Neural cell (in vitro differentiated cells): ENCODE measurements around the gene RNF223. TPM values are rescaled to one million over a fixed set of nuclear protein-coding genes. Genes with fewer than 3 reads are reported as not detected.

Experiments
- H2AFZ ChIP-seq: fragments of 200-600, 300-800 bp; sonication (generic), shearing (Covaris generic); 2 replicates; pipeline ENCODE4 v1.6.0; 2014; ENCODE audit warnings: low read depth, mild to moderate bottlenecking, antibody characterized with exemption, low read length, moderate library complexity
- H3F3A ChIP-seq: fragments of 200-600 bp; shearing (Covaris generic); 2 replicates; pipeline ENCODE4 v1.6.1; 2016; ENCODE audit warnings: mild to moderate bottlenecking, moderate library complexity, mixed read lengths, antibody characterized with exemption, low read length; ENCODE audit not compliant: insufficient read depth, poor library complexity, severe bottlenecking
- H3K27ac ChIP-seq: fragments of 200-600, 300-800 bp; sonication (generic), shearing (Covaris generic); 2 replicates; pipeline ENCODE4 v1.5.1; 2014; ENCODE audit warnings: mild to moderate bottlenecking, low read length, moderate library complexity
- H3K27me3 ChIP-seq: fragments of 300-800, 200-600 bp; sonication (generic), shearing (Covaris generic); 2 replicates; pipeline ENCODE4 v1.6.0; 2014; ENCODE audit warnings: mild to moderate bottlenecking, low read depth, low read length, moderate library complexity; ENCODE audit not compliant: insufficient read depth
- H3K36me3 ChIP-seq: fragments of 300-800, 200-600 bp; sonication (generic), shearing (Covaris generic); 2 replicates; pipeline ENCODE4 v1.5.1; 2014; ENCODE audit warnings: mild to moderate bottlenecking, antibody characterized with exemption, low read length, moderate library complexity; ENCODE audit not compliant: insufficient read depth
- H3K4me2 ChIP-seq: fragments of 300-800, 200-600 bp; sonication (generic), shearing (Covaris generic); 2 replicates; pipeline ENCODE4 v1.6.0; 2014; ENCODE audit warnings: mild to moderate bottlenecking, low read length
- H3K4me3 ChIP-seq: fragments of 300-800, 200-600 bp; sonication (generic), shearing (Covaris generic); 2 replicates; pipeline ENCODE4 v1.5.1; 2014; ENCODE audit warnings: mild to moderate bottlenecking, low read length, moderate library complexity
- H3K79me2 ChIP-seq: fragments of 200-600 bp; shearing (Covaris generic); replicated peaks from 2 replicates; pipeline ENCODE4 v1.6.0; 2014; ENCODE audit warnings: mild to moderate bottlenecking, low read length, moderate library complexity; ENCODE audit not compliant: insufficient read depth
- H3K9ac ChIP-seq: fragments of 300-800, 200-600 bp; sonication (generic), shearing (Covaris generic); 2 replicates; pipeline ENCODE4 v1.6.1; 2016; ENCODE audit warnings: mild to moderate bottlenecking, low read length, mixed read lengths
- H3K9me2 ChIP-seq: fragments of 200-600 bp; shearing (Covaris generic); 2 replicates; pipeline ENCODE4 v1.6.1; 2016; ENCODE audit warnings: mild to moderate bottlenecking, low read length, mixed read lengths; ENCODE audit not compliant: insufficient read depth
- H3K9me3 ChIP-seq: fragments of 200-600, 300-800 bp; sonication (generic), shearing (Covaris generic); 2 replicates; pipeline ENCODE4 v1.6.1; 2016; ENCODE audit warnings: mild to moderate bottlenecking, mixed run types, low read length, moderate library complexity, mixed read lengths
- H4K20me1 ChIP-seq: fragments of 200-600 bp; shearing (Covaris generic); 2 replicates; pipeline ENCODE4 v1.6.1; 2016; ENCODE audit warnings: mild to moderate bottlenecking, mixed run types; ENCODE audit not compliant: insufficient read depth
- EZH2 ChIP-seq: fragments of 200-600, 300-800 bp; shearing (Covaris generic), sonication (generic); IDR thresholded peaks from 2 replicates; pipeline ENCODE4 v1.6.1; 2014; ENCODE audit warnings: antibody characterized with exemption, low read length, borderline replicate concordance, mild to moderate bottlenecking; ENCODE audit not compliant: insufficient read depth, poor library complexity, severe bottlenecking
- MXI1 ChIP-seq: fragments of 450-650 bp; conservative IDR thresholded peaks from 2 replicates; pipeline ENCODE4 v1.6.1; 2014; ENCODE audit warnings: antibody characterized with exemption, mild to moderate bottlenecking; ENCODE audit not compliant: poor library complexity, severe bottlenecking
- POLR2AphosphoS5 ChIP-seq: IDR thresholded peaks from 2 replicates; pipeline ENCODE4 v1.6.1; 2012
- RAD21 ChIP-seq: fragments of 450-650 bp; conservative IDR thresholded peaks from 2 replicates; pipeline ENCODE4 v1.6.1; 2014; ENCODE audit warnings: antibody characterized with exemption, mild to moderate bottlenecking, moderate library complexity
- SMC3 ChIP-seq: fragments of 450-650 bp; conservative IDR thresholded peaks from 2 replicates; pipeline ENCODE4 v1.6.1; 2014; ENCODE audit warnings: antibody characterized with exemption, mild to moderate bottlenecking, moderate library complexity; ENCODE audit not compliant: poor library complexity
- TAF1 ChIP-seq: IDR thresholded peaks from 2 replicates; pipeline ENCODE4 v1.6.1; 2012; ENCODE audit warnings: low read depth
- polyA plus RNA-seq: library from polyadenylated mRNA; depleted of rRNA; stranded (reverse); fragments of >200 nt; gene quantifications from 2 replicates; pipeline ENCODE4 v1.2.3, GENCODE V29; 2014
- TF ChIP-seq, protein P1 (sequence below): fragments of 450-650 bp; IDR thresholded peaks from 2 replicates; pipeline ENCODE4 v1.5.1; 2014; ENCODE audit warnings: antibody characterized with exemption, mild to moderate bottlenecking, moderate library complexity; ENCODE audit not compliant: poor library complexity, severe bottlenecking
- TF ChIP-seq, protein P2 (sequence below): IDR thresholded peaks from 2 replicates; pipeline ENCODE4 v1.6.1; 2012; ENCODE audit warnings: borderline replicate concordance

The RNF223 gene
- polyA plus RNA-seq, 1 donor from 2014 or later = not detected

DNA sequence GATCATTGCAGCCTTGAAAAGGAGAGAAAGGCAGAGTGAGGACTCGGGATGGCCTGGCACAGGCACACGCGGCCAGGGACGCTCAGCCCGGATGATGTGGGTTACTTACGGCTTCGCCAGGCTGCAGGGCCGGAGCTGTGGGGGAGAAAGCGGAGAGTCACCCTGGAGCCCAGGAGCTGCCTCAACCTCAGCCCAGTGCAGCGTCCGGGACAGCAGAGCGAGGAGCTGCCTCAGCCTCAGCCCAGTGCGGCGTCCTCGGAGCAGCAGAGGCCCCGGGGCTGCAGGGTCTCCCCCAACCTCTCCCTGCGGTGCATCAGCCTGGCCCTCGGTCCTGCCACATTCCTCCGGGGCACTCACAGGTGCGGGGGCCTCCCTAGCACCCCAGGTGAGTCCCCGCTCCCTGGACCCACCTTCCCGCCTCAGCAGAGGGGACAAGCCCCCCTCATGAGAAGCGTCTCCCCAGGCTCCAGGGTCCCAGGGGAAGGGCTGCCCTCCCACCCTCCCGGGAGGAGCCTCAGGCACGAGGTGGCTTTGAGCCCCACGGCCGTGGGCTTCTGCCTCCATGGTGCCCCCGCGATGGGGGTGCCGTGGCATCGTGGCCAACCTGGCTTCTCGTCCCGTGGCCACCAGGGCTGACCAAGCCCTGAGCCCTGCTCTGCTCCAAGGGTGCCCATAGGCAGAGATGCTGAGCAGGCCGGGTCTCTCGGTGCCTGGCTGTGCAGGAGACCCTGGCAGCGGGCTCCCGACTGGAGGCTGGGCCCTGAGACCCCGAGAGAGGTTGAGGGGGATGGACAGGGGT lies 10.5 kb upstream of the RNF223 start:
- no peaks in the 10 kb centered on the region for H3K9me3 ChIP-seq
- no peaks in the 10 kb centered on the region for H3F3A ChIP-seq
- no peaks in the 10 kb centered on the region for H3K36me3 ChIP-seq
- H3K27ac ChIP-seq = no peak overlapping the region
- H2AFZ ChIP-seq = no peak overlapping the region
- TF ChIP-seq MXI1 (no peak), POLR2AphosphoS5 (no peak), TAF1 (no peak), SMC3 (no peak)
- TF ChIP-seq, protein P1, sequence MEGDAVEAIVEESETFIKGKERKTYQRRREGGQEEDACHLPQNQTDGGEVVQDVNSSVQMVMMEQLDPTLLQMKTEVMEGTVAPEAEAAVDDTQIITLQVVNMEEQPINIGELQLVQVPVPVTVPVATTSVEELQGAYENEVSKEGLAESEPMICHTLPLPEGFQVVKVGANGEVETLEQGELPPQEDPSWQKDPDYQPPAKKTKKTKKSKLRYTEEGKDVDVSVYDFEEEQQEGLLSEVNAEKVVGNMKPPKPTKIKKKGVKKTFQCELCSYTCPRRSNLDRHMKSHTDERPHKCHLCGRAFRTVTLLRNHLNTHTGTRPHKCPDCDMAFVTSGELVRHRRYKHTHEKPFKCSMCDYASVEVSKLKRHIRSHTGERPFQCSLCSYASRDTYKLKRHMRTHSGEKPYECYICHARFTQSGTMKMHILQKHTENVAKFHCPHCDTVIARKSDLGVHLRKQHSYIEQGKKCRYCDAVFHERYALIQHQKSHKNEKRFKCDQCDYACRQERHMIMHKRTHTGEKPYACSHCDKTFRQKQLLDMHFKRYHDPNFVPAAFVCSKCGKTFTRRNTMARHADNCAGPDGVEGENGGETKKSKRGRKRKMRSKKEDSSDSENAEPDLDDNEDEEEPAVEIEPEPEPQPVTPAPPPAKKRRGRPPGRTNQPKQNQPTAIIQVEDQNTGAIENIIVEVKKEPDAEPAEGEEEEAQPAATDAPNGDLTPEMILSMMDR = no peak
- TF ChIP-seq, protein P2, sequence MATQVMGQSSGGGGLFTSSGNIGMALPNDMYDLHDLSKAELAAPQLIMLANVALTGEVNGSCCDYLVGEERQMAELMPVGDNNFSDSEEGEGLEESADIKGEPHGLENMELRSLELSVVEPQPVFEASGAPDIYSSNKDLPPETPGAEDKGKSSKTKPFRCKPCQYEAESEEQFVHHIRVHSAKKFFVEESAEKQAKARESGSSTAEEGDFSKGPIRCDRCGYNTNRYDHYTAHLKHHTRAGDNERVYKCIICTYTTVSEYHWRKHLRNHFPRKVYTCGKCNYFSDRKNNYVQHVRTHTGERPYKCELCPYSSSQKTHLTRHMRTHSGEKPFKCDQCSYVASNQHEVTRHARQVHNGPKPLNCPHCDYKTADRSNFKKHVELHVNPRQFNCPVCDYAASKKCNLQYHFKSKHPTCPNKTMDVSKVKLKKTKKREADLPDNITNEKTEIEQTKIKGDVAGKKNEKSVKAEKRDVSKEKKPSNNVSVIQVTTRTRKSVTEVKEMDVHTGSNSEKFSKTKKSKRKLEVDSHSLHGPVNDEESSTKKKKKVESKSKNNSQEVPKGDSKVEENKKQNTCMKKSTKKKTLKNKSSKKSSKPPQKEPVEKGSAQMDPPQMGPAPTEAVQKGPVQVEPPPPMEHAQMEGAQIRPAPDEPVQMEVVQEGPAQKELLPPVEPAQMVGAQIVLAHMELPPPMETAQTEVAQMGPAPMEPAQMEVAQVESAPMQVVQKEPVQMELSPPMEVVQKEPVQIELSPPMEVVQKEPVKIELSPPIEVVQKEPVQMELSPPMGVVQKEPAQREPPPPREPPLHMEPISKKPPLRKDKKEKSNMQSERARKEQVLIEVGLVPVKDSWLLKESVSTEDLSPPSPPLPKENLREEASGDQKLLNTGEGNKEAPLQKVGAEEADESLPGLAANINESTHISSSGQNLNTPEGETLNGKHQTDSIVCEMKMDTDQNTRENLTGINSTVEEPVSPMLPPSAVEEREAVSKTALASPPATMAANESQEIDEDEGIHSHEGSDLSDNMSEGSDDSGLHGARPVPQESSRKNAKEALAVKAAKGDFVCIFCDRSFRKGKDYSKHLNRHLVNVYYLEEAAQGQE = no peak
- H3K9me2 ChIP-seq = no peaks in the 10 kb centered on the region
- H4K20me1 ChIP-seq = no peaks in the 10 kb centered on the region
- H3K27me3 ChIP-seq = no peaks in the 10 kb centered on the region
- no peak overlapping the region for H3K4me3 ChIP-seq
- no peaks in the 10 kb centered on the region for H3K79me2 ChIP-seq
- H3K4me2 ChIP-seq = no peak overlapping the region
- H3K9ac ChIP-seq = no peak overlapping the region

DNA sequence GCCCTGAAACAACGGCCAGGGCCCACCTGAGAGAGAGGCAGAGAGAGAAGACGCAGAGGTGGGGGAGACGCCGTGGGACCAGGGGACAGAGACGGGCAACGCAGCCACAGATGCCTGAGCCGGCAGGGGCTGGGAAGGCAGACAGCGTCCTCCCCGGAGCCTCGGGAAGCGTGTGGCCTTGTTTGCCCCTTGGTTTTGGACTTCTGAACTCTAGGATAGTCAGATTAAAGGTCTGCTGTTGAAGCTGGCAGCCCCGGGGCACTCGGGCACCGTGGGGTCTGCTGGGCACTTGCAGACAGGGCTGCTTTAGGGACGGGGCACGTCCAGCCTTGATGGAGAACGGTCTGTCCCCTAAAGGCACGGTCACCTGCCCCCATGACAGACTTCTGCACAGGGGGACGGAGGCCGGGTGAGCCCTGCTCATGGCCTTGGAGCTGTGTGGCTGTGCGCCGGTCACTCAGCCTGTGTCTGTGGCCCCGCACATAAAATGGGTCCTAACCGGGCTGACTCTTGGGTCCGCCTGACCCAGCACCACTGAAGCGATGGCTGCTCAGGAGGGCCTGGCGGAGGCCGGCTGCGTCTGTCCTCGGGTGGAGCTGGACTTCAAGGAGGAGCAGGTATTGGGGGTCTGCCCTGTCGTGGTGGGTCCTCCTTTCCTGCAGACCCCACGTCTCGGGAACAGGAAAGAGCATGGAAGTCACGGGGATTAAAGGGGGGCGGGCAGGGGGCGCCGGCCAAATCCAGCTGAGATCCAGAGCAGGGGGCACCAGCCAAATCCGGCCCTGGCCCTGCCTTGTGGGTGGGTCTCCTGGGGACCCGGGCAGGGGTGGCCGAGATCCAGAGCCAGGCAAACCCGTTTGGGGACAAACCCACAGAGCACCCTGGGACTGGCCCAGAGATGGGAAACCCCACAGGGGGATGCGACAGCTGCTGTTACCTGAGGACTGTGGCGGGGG lies 9.6 kb upstream of the RNF223 start:
- no peak overlapping the region for H3K9ac ChIP-seq
- no peaks in the 10 kb centered on the region for H3K36me3 ChIP-seq
- TF ChIP-seq, protein P2 = no peak
- TF ChIP-seq RAD21 (no peak), POLR2AphosphoS5 (no peak), EZH2 (no peak), MXI1 (no peak)
- no peaks in the 10 kb centered on the region for H3K9me2 ChIP-seq
- H3K79me2 ChIP-seq = no peaks in the 10 kb centered on the region
- no peaks in the 10 kb centered on the region for H3K9me3 ChIP-seq
- H3K27ac ChIP-seq = no peak overlapping the region
- H2AFZ ChIP-seq = no peak overlapping the region
- H4K20me1 ChIP-seq = no peaks in the 10 kb centered on the region
- no peaks in the 10 kb centered on the region for H3K27me3 ChIP-seq
- no peaks in the 10 kb centered on the region for H3F3A ChIP-seq
- no peak overlapping the region for H3K4me3 ChIP-seq
- H3K4me2 ChIP-seq = no peak overlapping the region
